GM15510 (cell line): Measurements from ENCODE around the gene PDE6B.

Experiments
- POLR2A ChIP-seq: IDR thresholded peaks from 3 replicates; pipeline ENCODE4 v1.6.1; 2011; ENCODE audit warnings: borderline replicate concordance; ENCODE audit not compliant: insufficient read length; ENCODE audit errors: extremely low read depth

The PDE6B gene

GRCh38 chr4:651884-652642 is 26.7 kb downstream of the PDE6B start:
- TF ChIP-seq POLR2A = no peak

GRCh38 chr4:653080-653821 is 27.9 kb downstream of the PDE6B start:
- TF ChIP-seq POLR2A = no peak

- no peak for TF ChIP-seq POLR2A
Measured at GRCh38 chr4:653831-654502, 28.6 kb downstream of the PDE6B start.

- TF ChIP-seq POLR2A = no peak
Measured at GRCh38 chr4:654503-654845, 29.1 kb downstream of the PDE6B start.

- no peak for TF ChIP-seq POLR2A
Measured at GRCh38 chr4:654871-655463, 29.6 kb downstream of the PDE6B start.

- TF ChIP-seq POLR2A = no peak
Measured at GRCh38 chr4:655464-656151, 30.2 kb downstream of the PDE6B start.

GRCh38 chr4:656436-657337 is 31.3 kb downstream of the PDE6B start:
- no peak for TF ChIP-seq POLR2A

GRCh38 chr4:657338-657833 is 32.0 kb downstream of the PDE6B start:
- no peak for TF ChIP-seq POLR2A

- TF ChIP-seq POLR2A = no peak
Measured at GRCh38 chr4:657834-658667, 32.7 kb downstream of the PDE6B start.

- no peak for TF ChIP-seq POLR2A
Measured at GRCh38 chr4:658681-659667, 33.6 kb downstream of the PDE6B start.

- TF ChIP-seq POLR2A = no peak
Measured at GRCh38 chr4:659851-660250, 34.5 kb downstream of the PDE6B start.
